ENCODE results near the gene COA8. TPM values are rescaled to one million over a fixed set of nuclear protein-coding genes. Genes with fewer than 3 reads are reported as not detected.

COA8 gene
- total RNA-seq, 1 donor from 2014 or later = 45.2 TPM

GRCh38 chr14:103547455-103547940, 15.3 kb upstream of the COA8 start:
- Mint-ChIP-seq H3K9me3 (ENCODE audit: unreplicated experiment) (no peaks in the 10 kb centered on the region), H3K27ac (ENCODE audit: unreplicated experiment) (no peak overlapping the region), H3K4me3 (ENCODE audit: unreplicated experiment) (no peak overlapping the region), H3K36me3 (ENCODE audit: low read depth, unreplicated experiment) (no peaks in the 10 kb centered on the region), H3K4me1 (ENCODE audit: unreplicated experiment) (peaks cover 4% of the 10 kb centered on the region), H3K27me3 (ENCODE audit: unreplicated experiment) (peaks cover 12% of the 10 kb centered on the region)
- no peak for DNase-seq (ENCODE audit: low spot score)
- TF ChIP-seq CTCF (IDR thresholded peaks at IDR 0.05; ENCODE audit: unreplicated experiment) = no peak

GRCh38 chr14:103547941-103548462, 14.8 kb upstream of the COA8 start:
- H3K36me3 Mint-ChIP-seq (ENCODE audit: low read depth, unreplicated experiment) = no peaks in the 10 kb centered on the region
- H3K27ac Mint-ChIP-seq (ENCODE audit: unreplicated experiment) = no peak overlapping the region
- peaks cover 12% of the 10 kb centered on the region for H3K27me3 Mint-ChIP-seq (ENCODE audit: unreplicated experiment)

GRCh38 chr14:103548463-103549351, 14.1 kb upstream of the COA8 start:
- H3K4me1 Mint-ChIP-seq (ENCODE audit: unreplicated experiment) = peaks cover 4% of the 10 kb centered on the region
- no peaks in the 10 kb centered on the region for H3K36me3 Mint-ChIP-seq (ENCODE audit: low read depth, unreplicated experiment)
- no peak for DNase-seq (ENCODE audit: low spot score)
- H3K27ac Mint-ChIP-seq (ENCODE audit: unreplicated experiment) = no peak overlapping the region
- no peaks in the 10 kb centered on the region for H3K9me3 Mint-ChIP-seq (ENCODE audit: unreplicated experiment)
- TF ChIP-seq CTCF (IDR thresholded peaks at IDR 0.05; ENCODE audit: unreplicated experiment) = no peak
- peaks cover 12% of the 10 kb centered on the region for H3K27me3 Mint-ChIP-seq (ENCODE audit: unreplicated experiment)
- H3K4me3 Mint-ChIP-seq (ENCODE audit: unreplicated experiment) = no peak overlapping the region

More at GRCh38 chr14:103547941-103548462, 14.8 kb upstream of the COA8 start:
- TF ChIP-seq CTCF (IDR thresholded peaks at IDR 0.05; ENCODE audit: unreplicated experiment) = no peak
- Mint-ChIP-seq H3K4me3 (ENCODE audit: unreplicated experiment) (no peak overlapping the region), H3K4me1 (ENCODE audit: unreplicated experiment) (peaks cover 4% of the 10 kb centered on the region), H3K9me3 (ENCODE audit: unreplicated experiment) (no peaks in the 10 kb centered on the region)
- DNase-seq (ENCODE audit: low spot score) = no peak

- peaks cover 4% of the 10 kb centered on the region for H3K4me1 Mint-ChIP-seq (ENCODE audit: unreplicated experiment)
- no peak overlapping the region for H3K4me3 Mint-ChIP-seq (ENCODE audit: unreplicated experiment)
- H3K9me3 Mint-ChIP-seq (ENCODE audit: unreplicated experiment) = no peaks in the 10 kb centered on the region
- H3K27ac Mint-ChIP-seq (ENCODE audit: unreplicated experiment) = no peak overlapping the region
- H3K27me3 Mint-ChIP-seq (ENCODE audit: unreplicated experiment) = peaks cover 14% of the 10 kb centered on the region
- DNase-seq (ENCODE audit: low spot score) = no peak
- peaks cover under 1% of the 10 kb centered on the region for H3K36me3 Mint-ChIP-seq (ENCODE audit: low read depth, unreplicated experiment)
- TF ChIP-seq CTCF (IDR thresholded peaks at IDR 0.05; ENCODE audit: unreplicated experiment) = no peak
Measured at GRCh38 chr14:103549361-103550311, 13.1 kb upstream of the COA8 start.
